IPS-20b (cell line): ENCODE results near the gene DIS3L.
A peak's percentile ranks its signal among the peaks of the same experiment; 100 is the strongest.
"Not testable (repeated sequence)": the region's sequence is repeated elsewhere in the genome, so short reads cannot be mapped to it uniquely, and the experiment has no call there.

Experiments used
- H3K27ac ChIP-seq: one replicate; pipeline ENCODE4 v1.5.1; 2013; ENCODE audit warnings: low read length
- H3K27me3 ChIP-seq: 2 replicates; pipeline ENCODE4 v1.6.1; 2013; ENCODE audit warnings: mild to moderate bottlenecking, low read length, inconsistent platforms; ENCODE audit not compliant: insufficient read depth
- H3K36me3 ChIP-seq: 2 replicates; pipeline ENCODE4 v1.6.1; 2013; ENCODE audit warnings: low read depth, mild to moderate bottlenecking, inconsistent platforms, low read length, moderate library complexity; ENCODE audit not compliant: insufficient read depth
- H3K4me1 ChIP-seq: 2 replicates; pipeline ENCODE4 v1.6.1; 2013; ENCODE audit warnings: mild to moderate bottlenecking, control low read depth, inconsistent platforms, low read length, moderate library complexity; ENCODE audit not compliant: insufficient read depth
- H3K4me3 ChIP-seq: 2 replicates; pipeline ENCODE4 v1.5.1; 2013; ENCODE audit warnings: mild to moderate bottlenecking, low read length, inconsistent platforms
- H3K9ac ChIP-seq: 2 replicates; pipeline ENCODE4 v1.6.1; 2013; ENCODE audit warnings: low read depth, mild to moderate bottlenecking, inconsistent platforms, low read length, moderate library complexity
- H3K9me3 ChIP-seq: 2 replicates; pipeline ENCODE4 v1.6.1; 2013; ENCODE audit warnings: mild to moderate bottlenecking, low read depth, low read length, inconsistent platforms; ENCODE audit not compliant: insufficient read depth

Gene DIS3L

GRCh38 chr15:66254951-66255676, 38.3 kb upstream of the DIS3L start:
- H3K9me3 ChIP-seq = no peaks in the 10 kb centered on the region
- peak overlapping the region; percentile 84 for H3K4me3 ChIP-seq
- H3K27me3 ChIP-seq = peaks cover 83% of the 10 kb centered on the region

GRCh38 chr15:66256692-66257091, 36.7 kb upstream of the DIS3L start:
- H3K4me3 ChIP-seq = no peak overlapping the region
- H3K9ac ChIP-seq = no peak overlapping the region
- no peak overlapping the region for H3K27ac ChIP-seq
- no peaks in the 10 kb centered on the region for H3K36me3 ChIP-seq
- no peaks in the 10 kb centered on the region for H3K9me3 ChIP-seq
- peaks cover 67% of the 10 kb centered on the region for H3K27me3 ChIP-seq
- peaks cover under 1% of the 10 kb centered on the region; the same call in 1 of the 2 replicates for H3K4me1 ChIP-seq

More at GRCh38 chr15:66254951-66255676, 38.3 kb upstream of the DIS3L start:
- Histone ChIP-seq H3K4me1 (peaks cover 8% of the 10 kb centered on the region; the same call in 1 of the 2 replicates), H3K9ac (no peak overlapping the region), H3K27ac (no peak overlapping the region), H3K36me3 (no peaks in the 10 kb centered on the region)

- no peak overlapping the region for H3K9ac ChIP-seq
- no peaks in the 10 kb centered on the region for H3K4me1 ChIP-seq
- no peak overlapping the region for H3K27ac ChIP-seq
- no peaks in the 10 kb centered on the region for H3K36me3 ChIP-seq
- no peak overlapping the region for H3K4me3 ChIP-seq
- peaks cover 27% of the 10 kb centered on the region for H3K27me3 ChIP-seq
- H3K9me3 ChIP-seq = peaks cover 8% of the 10 kb centered on the region; the same call in 1 of the 2 replicates
These were observed 32.3 kb upstream of the DIS3L start for GRCh38 chr15:66261056-66261455.

- H3K9ac ChIP-seq, H3K4me3 ChIP-seq, H3K27ac ChIP-seq, H3K9me3 ChIP-seq, H3K27me3 ChIP-seq, H3K36me3 ChIP-seq, H3K4me1 ChIP-seq: not testable (repeated sequence)
These were observed 30.5 kb upstream of the DIS3L start for GRCh38 chr15:66262837-66263236.

- H3K9me3 ChIP-seq = peaks cover 8% of the 10 kb centered on the region; the same call in 1 of the 2 replicates
- H3K27me3 ChIP-seq = no peaks in the 10 kb centered on the region
- no peak overlapping the region for H3K27ac ChIP-seq
- peaks cover 4% of the 10 kb centered on the region; the same call in 1 of the 2 replicates for H3K4me1 ChIP-seq
- H3K4me3 ChIP-seq = no peak overlapping the region
- H3K9ac ChIP-seq = no peak overlapping the region
- no peaks in the 10 kb centered on the region for H3K36me3 ChIP-seq
These were observed 28.4 kb upstream of the DIS3L start for GRCh38 chr15:66264859-66265513.

GRCh38 chr15:66269326-66270090, 23.9 kb upstream of the DIS3L start:
- H3K9ac ChIP-seq = no peak overlapping the region
- no peak overlapping the region for H3K27ac ChIP-seq
- H3K9me3 ChIP-seq = no peaks in the 10 kb centered on the region
- H3K4me3 ChIP-seq = no peak overlapping the region
- no peaks in the 10 kb centered on the region for H3K27me3 ChIP-seq
- peaks cover 4% of the 10 kb centered on the region; the same call in 1 of the 2 replicates for H3K4me1 ChIP-seq
- no peaks in the 10 kb centered on the region for H3K36me3 ChIP-seq

GRCh38 chr15:66270932-66271331, 22.4 kb upstream of the DIS3L start:
- no peak overlapping the region for H3K9ac ChIP-seq
- no peak overlapping the region for H3K27ac ChIP-seq
- H3K4me1 ChIP-seq = peaks cover 4% of the 10 kb centered on the region; the same call in 1 of the 2 replicates
- H3K36me3 ChIP-seq = no peaks in the 10 kb centered on the region
- H3K4me3 ChIP-seq = no peak overlapping the region
- H3K9me3 ChIP-seq = no peaks in the 10 kb centered on the region
- no peaks in the 10 kb centered on the region for H3K27me3 ChIP-seq

- no peaks in the 10 kb centered on the region; the same call in 1 of the 2 replicates for H3K4me1 ChIP-seq
- H3K4me3 ChIP-seq = no peak overlapping the region
- H3K36me3 ChIP-seq = no peaks in the 10 kb centered on the region
- no peaks in the 10 kb centered on the region for H3K27me3 ChIP-seq
- H3K9me3 ChIP-seq = no peaks in the 10 kb centered on the region
- no peak overlapping the region for H3K9ac ChIP-seq
- H3K27ac ChIP-seq = no peak overlapping the region
These were observed 18.0 kb upstream of the DIS3L start for GRCh38 chr15:66275352-66275751.

- H3K9me3 ChIP-seq = no peaks in the 10 kb centered on the region
- H3K27ac ChIP-seq = no peak overlapping the region
- no peaks in the 10 kb centered on the region for H3K36me3 ChIP-seq
These were observed 16.8 kb upstream of the DIS3L start for GRCh38 chr15:66276546-66276945.

GRCh38 chr15:66278056-66278455, 15.3 kb upstream of the DIS3L start:
- Histone ChIP-seq H3K4me1 (no peaks in the 10 kb centered on the region; the same call in 1 of the 2 replicates), H3K27ac (no peak overlapping the region), H3K9me3 (no peaks in the 10 kb centered on the region), H3K4me3 (no peak overlapping the region), H3K9ac (no peak overlapping the region), H3K36me3 (no peaks in the 10 kb centered on the region), H3K27me3 (no peaks in the 10 kb centered on the region)

More at GRCh38 chr15:66276546-66276945, 16.8 kb upstream of the DIS3L start:
- no peaks in the 10 kb centered on the region for H3K27me3 ChIP-seq
- H3K4me3 ChIP-seq = no peak overlapping the region
- H3K4me1 ChIP-seq = no peaks in the 10 kb centered on the region; the same call in 1 of the 2 replicates
- no peak overlapping the region for H3K9ac ChIP-seq

- H3K27me3 ChIP-seq = no peaks in the 10 kb centered on the region
- no peaks in the 10 kb centered on the region; the same call in 1 of the 2 replicates for H3K4me1 ChIP-seq
- no peak overlapping the region for H3K27ac ChIP-seq
- no peaks in the 10 kb centered on the region for H3K9me3 ChIP-seq
- H3K9ac ChIP-seq = no peak overlapping the region
- H3K4me3 ChIP-seq = no peak overlapping the region
- no peaks in the 10 kb centered on the region for H3K36me3 ChIP-seq
These were observed 14.7 kb upstream of the DIS3L start for GRCh38 chr15:66278671-66279070.
